Measurements from ENCODE around the gene BLACAT1. TPM values are rescaled to one million over a fixed set of nuclear protein-coding genes. Genes with fewer than 3 reads are reported as not detected.

The BLACAT1 gene
- total and polyA plus RNA-seq, 2 of the 13 experiments (the other 11 are each of a cell fraction or from before 2014, with no cell fraction given) = 1.2 to 2.8 TPM

GRCh38 chr1:205495237-205495823, 39.5 kb upstream of the BLACAT1 start (continued):
- TF ChIP-seq ZNF281 (CRISPR knock-in tag; IDR thresholded peaks at IDR 0.05; ENCODE audit: borderline replicate concordance) (peak; percentile 12; the same call in 1 of the 2 replicates), ZNF441 (CRISPR knock-in tag; IDR thresholded peaks at IDR 0.05; ENCODE audit: borderline replicate concordance) (peak; percentile 54; the same call in 1 of the 2 replicates), KLF11 (CRISPR knock-in tag; IDR thresholded peaks at IDR 0.05) (no peak), RXRA (CRISPR knock-in tag; IDR thresholded peaks at IDR 0.05) (peak; percentile 44; the same call in 1 of the 2 replicates), ZNF710 (CRISPR knock-in tag; IDR thresholded peaks at IDR 0.05; ENCODE audit: borderline replicate concordance) (0 out of 2 replicates have a peak, but pooled peaks have one; percentile 43), ZNF350 (CRISPR knock-in tag; IDR thresholded peaks at IDR 0.05; ENCODE audit: borderline replicate concordance, low read depth) (0 out of 2 replicates have a peak, but pooled peaks have one; percentile 21), ZFX (CRISPR knock-in tag; IDR thresholded peaks at IDR 0.05; ENCODE audit: low read depth) (peak; percentile 77), GABPA (IDR thresholded peaks at IDR 0.05; ENCODE audit: low read depth, low read length) (no peak), GABPA (CRISPR knock-in tag; IDR thresholded peaks at IDR 0.05; ENCODE audit: low read depth) (peak; percentile 68), ZNF530 (CRISPR knock-in tag; IDR thresholded peaks at IDR 0.05; ENCODE audit: low read depth) (no peak), BRD4 (CRISPR knock-in tag; IDR thresholded peaks at IDR 0.05) (no peak), ERF (CRISPR knock-in tag; IDR thresholded peaks at IDR 0.05) (0 out of 2 replicates have a peak, but pooled peaks have one; percentile 14), ZNF17 (CRISPR knock-in tag; IDR thresholded peaks at IDR 0.05) (no peak), ZFP91 (CRISPR knock-in tag; IDR thresholded peaks at IDR 0.05; ENCODE audit: borderline replicate concordance) (peak; percentile 42; the same call in 1 of the 2 replicates), HNRNPUL1 (IDR thresholded peaks at IDR 0.05; ENCODE audit: low read depth, low read length) (no peak), ARID5B (CRISPR knock-in tag; IDR thresholded peaks at IDR 0.05) (peak; percentile 45), SALL1 (CRISPR knock-in tag; IDR thresholded peaks at IDR 0.05) (0 out of 2 replicates have a peak, but pooled peaks have one; percentile 60), ZEB1 (IDR thresholded peaks at IDR 0.05; ENCODE audit: insufficient replicate concordance, low read depth) (peak; percentile 19), TARDBP (CRISPR knock-in tag; IDR thresholded peaks at IDR 0.05) (peak; percentile 36; the same call in 1 of the 2 replicates), RARA (CRISPR knock-in tag; IDR thresholded peaks at IDR 0.05) (0 out of 2 replicates have a peak, but pooled peaks have one; percentile 32)

Measured in HepG2 (cell line).